K562 (cell line): ENCODE measurements around the gene HOXC10. TPM values are rescaled to one million over a fixed set of nuclear protein-coding genes. Genes with fewer than 3 reads are reported as not detected.

Experiments
- ATAC-seq: fragments of 200-7000 bp; cut with Tn5 transposase; 3 replicates; pipeline ENCODE4 v1.9.1; 2020; ENCODE audit warnings: moderate library complexity
- BruUV-seq: library from RNA; stranded (reverse); fragments of 400-500 nt; replicated peaks from 2 replicates; lab custom pipeline; 2021; lab: Mats Ljungman, UMichigan
- CTCF ChIA-PET: fragments of 300-600 bp; formaldehyde crosslinking; extraction: SDS; loops from one replicate; lab custom pipeline; 2021; ENCODE audit warnings: low intra/inter-chr PET ratio; lab: Yijun Ruan, JAX
- POLR2A ChIA-PET: fragments of 300-600, 350-650 bp; sonication (Branson Sonifier 250); formaldehyde crosslinking; extraction: SDS; loops from one replicate; lab custom pipeline; 2021; ENCODE audit warnings: antibody characterized with exemption, inconsistent platforms; lab: Yijun Ruan, JAX
- DNase-seq, 4 experiments: peaks; one replicate each; pipeline versions ENCODE4 v3.0.0 to v3.0.0-alpha.2; 2011 to 2018; ENCODE audit warnings: low spot score in 3 of 4, mixed read lengths in 3 of 4; ENCODE audit errors: extremely low read depth in 1 of 4
- FAIRE-seq: peaks from 2 replicates; lab custom pipeline; 2011; peaks lifted over from hg19 to GRCh38; lab: Jason Lieb, UNC
- H2AFZ ChIP-seq: 2 replicates; pipeline ENCODE4 v1.6.0; 2011; ENCODE audit warnings: low read depth, low read length, control low read depth, inconsistent platforms
- H3K27ac ChIP-seq: fragments of 200-600 bp; 3 replicates; pipeline ENCODE4 v1.8.0; 2011; ENCODE audit warnings: low read depth, mild to moderate bottlenecking, control low read depth, inconsistent platforms, low read length, moderate library complexity, mixed read lengths; ENCODE audit errors: extremely low read depth
- H3K27me3 ChIP-seq, 2 experiments: fragments of 300-600 bp in 1 of 2; 2 replicates in 1 of 2; 3 replicates in 1 of 2; pipeline versions ENCODE4 v1.6.0 to v1.8.0; 2011; ENCODE audit warnings: inconsistent platforms in 2 of 2, low read length in 2 of 2, mild to moderate bottlenecking in 1 of 2, mixed read lengths in 1 of 2, moderate library complexity in 1 of 2; ENCODE audit not compliant: control insufficient read depth in 2 of 2, insufficient read depth in 2 of 2
- H3K36me3 ChIP-seq: fragments of 300-600 bp; 3 replicates; pipeline ENCODE4 v1.8.0; 2011; ENCODE audit warnings: mild to moderate bottlenecking, low read length, inconsistent platforms; ENCODE audit not compliant: control insufficient read depth, insufficient read depth
- H3K4me1 ChIP-seq, 2 experiments: fragments of 200-600 bp in 1 of 2; replicated peaks in 1 of 2; 2 replicates in 1 of 2; 3 replicates in 1 of 2; pipeline versions ENCODE4 v1.5.1 to v1.8.0; 2011; ENCODE audit warnings: inconsistent platforms in 2 of 2, low read length in 2 of 2, mild to moderate bottlenecking in 1 of 2, mixed read lengths in 1 of 2, moderate library complexity in 1 of 2; ENCODE audit not compliant: control insufficient read depth in 2 of 2, insufficient read depth in 2 of 2
- H3K4me2 ChIP-seq: 2 replicates; pipeline ENCODE4 v1.6.1; 2011; ENCODE audit warnings: low read length, control low read depth, inconsistent platforms, mixed read lengths; ENCODE audit not compliant: insufficient read depth
- H3K4me3 ChIP-seq: fragments of 200-600 bp; sonication (generic), shearing (Covaris generic); 2 replicates; pipeline ENCODE4 v1.5.1; 2016; ENCODE audit warnings: control low read depth, inconsistent platforms
- H3K79me2 ChIP-seq: fragments of 200-600 bp; 3 replicates; pipeline ENCODE4 v1.8.0; 2011; ENCODE audit warnings: low read length, inconsistent platforms; ENCODE audit not compliant: control insufficient read depth, insufficient read depth
- H3K9ac ChIP-seq, 2 experiments: 2 replicates each; pipeline versions ENCODE4 v1.6.0 to v1.6.1; 2011; ENCODE audit warnings: low read depth in 2 of 2, low read length in 2 of 2, control low read depth in 1 of 2, inconsistent platforms in 1 of 2, mild to moderate bottlenecking in 1 of 2, mixed read lengths in 1 of 2; ENCODE audit not compliant: insufficient read depth in 1 of 2
- H3K9me1 ChIP-seq: one replicate; pipeline ENCODE4 v1.6.0; 2011; ENCODE audit warnings: inconsistent platforms, mild to moderate bottlenecking, low read length, moderate library complexity; ENCODE audit not compliant: control insufficient read depth, insufficient read depth
- H3K9me3 ChIP-seq: replicated peaks from 2 replicates; pipeline ENCODE4 v1.5.1; 2011; ENCODE audit warnings: low read depth, low read length, inconsistent platforms; ENCODE audit not compliant: control insufficient read depth, insufficient read depth
- H4K20me1 ChIP-seq: replicated peaks from 2 replicates; pipeline ENCODE4 v1.6.1; 2011; ENCODE audit warnings: low read length, inconsistent platforms, mixed read lengths; ENCODE audit not compliant: control insufficient read depth, insufficient read depth
- KAT2B ChIP-seq: IDR thresholded peaks from one replicate; pipeline ENCODE4 v1.6.1; 2012; ENCODE audit warnings: low read depth, mild to moderate bottlenecking, control low read depth, inconsistent platforms, low read length, moderate library complexity
- RBM22 ChIP-seq: fragments of 200-400 bp; formaldehyde crosslinking; IDR thresholded peaks from 2 replicates; pipeline ENCODE4 v1.6.1; 2018; ENCODE audit warnings: low read length, low read depth; ENCODE audit not compliant: poor library complexity, severe bottlenecking
- ZNF121 ChIP-seq: sonication (generic); formaldehyde crosslinking; conservative IDR thresholded peaks from 2 replicates; pipeline ENCODE4 v1.8.0; 2022; ENCODE audit warnings: missing genetic modification reagents
- ZNF124 ChIP-seq: sonication (generic); formaldehyde crosslinking; IDR thresholded peaks from 2 replicates; pipeline ENCODE4 v1.8.1; 2022; ENCODE audit warnings: missing genetic modification reagents
- ZNF24 ChIP-seq: fragments of 450-650 bp; IDR thresholded peaks from 2 replicates; pipeline ENCODE4 v1.6.1; 2016
- WGBS: fragments of 100-300 bp; shearing (Covaris generic); methylation state at CpG from one replicate; pipeline ENCODE4 v1.1.6; 2016; ENCODE audit warnings: low coverage, mixed read lengths; ENCODE audit not compliant: insufficient coverage; ENCODE audit errors: missing lambda C conversion rate; 5-methylcytosine and 5-hydroxymethylcytosine counted together
- in situ Hi-C: fragments of 300-500 bp; cut with MboI; formaldehyde crosslinking; loops from 4 replicates; pipeline ENCODE4 v1.15.0; 2018; ENCODE audit warnings: inconsistent platforms, mixed read lengths
- intact Hi-C: fragments of 100-400 bp; cut with micrococcal nuclease; formaldehyde crosslinking; loops from 2 replicates; pipeline ENCODE4 v1.14.2; 2022
- polyA plus RNA-seq, 8 experiments: library from polyadenylated mRNA; depleted of rRNA in 4 of 8; stranded (reverse) in 5 of 8; unstranded in 3 of 8; fragments of >200 nt; fragmentation: Nextera tagmentation in 2 of 8; fragmentation: Illumina TruSeq in 1 of 8; extraction: Ambion mirVana in 2 of 8; extraction: Trizol in 1 of 8; gene quantifications; 2 replicates each; pipeline versions ENCODE4 v1.2.1 to v1.2.3, GENCODE V29; 2011 to 2014; ENCODE audit warnings: inconsistent platforms in 1 of 8, missing spikeins in 1 of 8
- total RNA-seq, 7 experiments: library from RNA; depleted of rRNA in 6 of 7; stranded (reverse); fragments of >200 nt in 6 of 7; fragmentation: Illumina TruSeq in 2 of 7; extraction: Trizol in 2 of 7; gene quantifications; 2 replicates each; pipeline versions ENCODE4 v1.2.1 to v1.2.3, GENCODE V29; 2011 to 2021; ENCODE audit warnings: low replicate concordance in 1 of 7
- TF ChIP-seq, protein P1 (sequence below), 2 experiments: fragments of 450-650 bp; IDR thresholded peaks; 2 replicates each; pipeline ENCODE4 v1.6.1; 2016
- TF ChIP-seq, protein P2 (sequence below): fragments of 450-650 bp; formaldehyde crosslinking; IDR thresholded peaks from 2 replicates; pipeline ENCODE4 v1.4.0; 2020; ENCODE audit warnings: mild to moderate bottlenecking, moderate library complexity
- TF ChIP-seq, protein P3 (sequence below): fragments of 450-650 bp; formaldehyde crosslinking; conservative IDR thresholded peaks from 2 replicates; pipeline ENCODE4 v1.4.0; 2022; ENCODE audit warnings: mild to moderate bottlenecking, missing genetic modification characterization

The HOXC10 gene
- total and polyA plus RNA-seq, 9 of the 15 experiments (the other 6 are each of a cell fraction or from before 2014, with no cell fraction given) = 0.13 to 0.77 (median 0.35) TPM; not detected in 2

DNA sequence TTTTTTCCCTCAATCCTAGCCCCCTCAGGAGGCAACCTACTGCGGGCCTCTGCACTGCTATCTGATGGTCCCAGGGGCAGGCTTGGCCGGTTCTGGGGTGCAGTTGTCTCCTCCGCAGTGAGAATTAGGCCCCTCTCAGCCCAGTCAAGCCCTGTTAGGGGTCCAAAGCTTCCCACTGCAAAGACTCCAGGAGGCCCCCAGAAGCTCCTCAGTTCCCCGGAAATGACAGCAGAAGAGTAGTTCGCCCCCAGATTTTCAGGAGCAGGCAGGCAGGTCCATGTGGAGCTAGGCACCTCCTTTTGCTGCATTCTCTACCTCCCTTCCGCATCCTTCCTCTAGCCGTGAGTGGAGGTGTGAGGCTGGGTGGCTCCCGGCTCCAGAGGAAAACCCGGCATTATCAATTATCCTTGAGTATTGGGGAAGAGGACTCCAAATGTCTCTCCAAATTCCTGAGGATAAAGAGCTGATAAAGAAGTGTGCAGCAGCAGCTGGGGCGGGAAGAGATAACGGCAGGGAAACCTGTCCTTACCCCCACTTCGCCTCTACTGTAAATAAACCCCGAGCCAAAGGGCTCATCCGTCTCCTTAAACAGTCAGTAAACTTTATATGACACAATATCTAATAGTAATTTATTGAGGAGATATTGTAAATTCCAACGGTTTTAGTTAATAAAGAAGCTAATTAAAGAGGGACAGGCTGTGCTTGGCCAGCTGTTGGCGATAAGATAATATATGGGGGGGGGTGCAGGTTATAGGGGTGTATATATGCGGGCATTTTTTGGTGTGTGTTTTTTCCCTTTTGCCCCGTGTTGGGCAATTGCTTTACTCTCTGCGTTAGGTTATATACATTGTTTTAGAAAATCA, 30.9 kb upstream of the HOXC10 start:
- Histone ChIP-seq H3K4me3 (no peak overlapping the region), H4K20me1 (peaks cover 15% of the 10 kb centered on the region), H3K27me3 (peaks cover 61 to 81% of the 10 kb centered on the region in 2 experiments)
- DNase-seq = no peak
- no peak for ATAC-seq
- TF ChIP-seq, protein P1, sequence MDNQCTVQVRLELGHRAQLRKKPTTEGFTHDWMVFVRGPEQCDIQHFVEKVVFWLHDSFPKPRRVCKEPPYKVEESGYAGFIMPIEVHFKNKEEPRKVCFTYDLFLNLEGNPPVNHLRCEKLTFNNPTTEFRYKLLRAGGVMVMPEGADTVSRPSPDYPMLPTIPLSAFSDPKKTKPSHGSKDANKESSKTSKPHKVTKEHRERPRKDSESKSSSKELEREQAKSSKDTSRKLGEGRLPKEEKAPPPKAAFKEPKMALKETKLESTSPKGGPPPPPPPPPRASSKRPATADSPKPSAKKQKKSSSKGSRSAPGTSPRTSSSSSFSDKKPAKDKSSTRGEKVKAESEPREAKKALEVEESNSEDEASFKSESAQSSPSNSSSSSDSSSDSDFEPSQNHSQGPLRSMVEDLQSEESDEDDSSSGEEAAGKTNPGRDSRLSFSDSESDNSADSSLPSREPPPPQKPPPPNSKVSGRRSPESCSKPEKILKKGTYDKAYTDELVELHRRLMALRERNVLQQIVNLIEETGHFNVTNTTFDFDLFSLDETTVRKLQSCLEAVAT (IDR thresholded peaks at IDR 0.05) = no peak
- no peak for TF ChIP-seq ZNF124 (CRISPR knock-in tag)
- TF ChIP-seq KAT2B = no peak
- TF ChIP-seq, protein P2, sequence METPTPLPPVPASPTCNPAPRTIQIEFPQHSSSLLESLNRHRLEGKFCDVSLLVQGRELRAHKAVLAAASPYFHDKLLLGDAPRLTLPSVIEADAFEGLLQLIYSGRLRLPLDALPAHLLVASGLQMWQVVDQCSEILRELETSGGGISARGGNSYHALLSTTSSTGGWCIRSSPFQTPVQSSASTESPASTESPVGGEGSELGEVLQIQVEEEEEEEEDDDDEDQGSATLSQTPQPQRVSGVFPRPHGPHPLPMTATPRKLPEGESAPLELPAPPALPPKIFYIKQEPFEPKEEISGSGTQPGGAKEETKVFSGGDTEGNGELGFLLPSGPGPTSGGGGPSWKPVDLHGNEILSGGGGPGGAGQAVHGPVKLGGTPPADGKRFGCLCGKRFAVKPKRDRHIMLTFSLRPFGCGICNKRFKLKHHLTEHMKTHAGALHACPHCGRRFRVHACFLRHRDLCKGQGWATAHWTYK (CRISPR knock-in tag) = no peak
- TF ChIP-seq, protein P3, sequence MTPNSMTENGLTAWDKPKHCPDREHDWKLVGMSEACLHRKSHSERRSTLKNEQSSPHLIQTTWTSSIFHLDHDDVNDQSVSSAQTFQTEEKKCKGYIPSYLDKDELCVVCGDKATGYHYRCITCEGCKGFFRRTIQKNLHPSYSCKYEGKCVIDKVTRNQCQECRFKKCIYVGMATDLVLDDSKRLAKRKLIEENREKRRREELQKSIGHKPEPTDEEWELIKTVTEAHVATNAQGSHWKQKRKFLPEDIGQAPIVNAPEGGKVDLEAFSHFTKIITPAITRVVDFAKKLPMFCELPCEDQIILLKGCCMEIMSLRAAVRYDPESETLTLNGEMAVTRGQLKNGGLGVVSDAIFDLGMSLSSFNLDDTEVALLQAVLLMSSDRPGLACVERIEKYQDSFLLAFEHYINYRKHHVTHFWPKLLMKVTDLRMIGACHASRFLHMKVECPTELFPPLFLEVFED (CRISPR knock-in tag) = no peak
- TF ChIP-seq RBM22 = no peak
- TF ChIP-seq ZNF121 (CRISPR knock-in tag) = no peak
- no peak for TF ChIP-seq ZNF24
- TF ChIP-seq, all 486 proteins: peak for 0
- no peak for FAIRE-seq
- no TSS peak for BruUV-seq
- ChIA-PET CTCF (no interaction called here), POLR2A (interaction anchor here (0.5 to 1.4 kb wide), 4 partner anchors 10 to 45 kb away, joined by 3 to 6 read pairs (median 3); partner anchors contain the start of gene HOXC13)
- intact Hi-C loops (no loop called here), in situ Hi-C loops (no loop called here)
- H3K9me1 ChIP-seq = no peaks in the 10 kb centered on the region
- H3K9me3 ChIP-seq = no peaks in the 10 kb centered on the region
- no peaks in the 10 kb centered on the region for H3K36me3 ChIP-seq
- no peak overlapping the region for H3K27ac ChIP-seq
- 7% methylated on average over 18 of the region's 19 CpGs for WGBS
- no peak overlapping the region for H2AFZ ChIP-seq
- peaks cover 4 to 40% of the 10 kb centered on the region in 2 experiments; a peak in 4 of 5 replicates for H3K4me1 ChIP-seq
- no peaks in the 10 kb centered on the region for H3K79me2 ChIP-seq
- H3K9ac ChIP-seq = no peak overlapping the region
- no peak overlapping the region for H3K4me2 ChIP-seq
